GM12878 (cell line): ENCODE results near the gene P2RY1. TPM values are rescaled to one million over a fixed set of nuclear protein-coding genes. Genes with fewer than 3 reads are reported as not detected.

ENCODE experiments used
- ATAC-seq: fragments of 200-7000 bp; cut with Tn5 transposase; 3 replicates; pipeline ENCODE4 v1.9.1; 2020; ENCODE audit warnings: mild to moderate bottlenecking, moderate library complexity
- BruUV-seq: library from RNA; stranded (reverse); fragments of 400-500 nt; replicated peaks from 2 replicates; lab custom pipeline; 2021; lab: Mats Ljungman, UMichigan
- CTCF ChIA-PET: fragments of 300-600 bp; sonication (Branson Sonifier 250); formaldehyde crosslinking; extraction: SDS; loops from one replicate; lab custom pipeline; 2021; ENCODE audit warnings: inconsistent platforms; lab: Yijun Ruan, JAX
- POLR2A ChIA-PET: fragments of 350-600 bp; formaldehyde crosslinking; extraction: SDS; loops from one replicate; lab custom pipeline; 2021; ENCODE audit warnings: inconsistent platforms; lab: Charles Lee
- RAD21 ChIA-PET: fragments of 300-600 bp; sonication (Branson Sonifier 250); formaldehyde crosslinking; loops from one replicate; lab custom pipeline; 2023; ENCODE audit warnings: antibody characterized with exemption; ENCODE audit not compliant: unreplicated experiment; lab: Charles Lee
- SMC1A ChIA-PET: fragments of 300-600 bp; sonication (Branson Sonifier 250); formaldehyde crosslinking; loops from one replicate; lab custom pipeline; 2023; ENCODE audit not compliant: unreplicated experiment, uncharacterized antibody; lab: Charles Lee
- DNase-seq: peaks from one replicate; pipeline ENCODE4 v3.0.0-alpha.2; 2011; ENCODE audit warnings: low read depth, low spot score
- FAIRE-seq: peaks from 3 replicates; lab custom pipeline; 2011; peaks lifted over from hg19 to GRCh38; lab: Jason Lieb, UNC
- H2AFZ ChIP-seq: 2 replicates; pipeline ENCODE4 v1.6.0; 2011; ENCODE audit warnings: low read depth, low read length, control low read depth; ENCODE audit not compliant: control insufficient read depth
- H3K27ac ChIP-seq: 2 replicates; pipeline ENCODE4 v1.5.1; 2011; ENCODE audit warnings: control low read depth; ENCODE audit not compliant: control insufficient read depth, insufficient read depth
- H3K27me3 ChIP-seq, 2 experiments: replicated peaks in 1 of 2; 2 replicates each; pipeline versions ENCODE4 v1.6.0 to v1.6.1; 2011; ENCODE audit warnings: low read length in 1 of 2; ENCODE audit not compliant: control insufficient read depth in 2 of 2, insufficient read depth in 2 of 2
- H3K36me3 ChIP-seq, 2 experiments: 2 replicates each; pipeline ENCODE4 v1.5.1; 2011; ENCODE audit warnings: low read length in 1 of 2; ENCODE audit not compliant: control insufficient read depth in 2 of 2, insufficient read depth in 2 of 2
- H3K4me1 ChIP-seq: 2 replicates; pipeline ENCODE4 v1.6.1; 2011; ENCODE audit warnings: mild to moderate bottlenecking, low read length, moderate library complexity, mixed read lengths; ENCODE audit not compliant: control insufficient read depth, insufficient read depth
- H3K4me2 ChIP-seq: 2 replicates; pipeline ENCODE4 v1.6.0; 2011; ENCODE audit warnings: control low read depth; ENCODE audit not compliant: control insufficient read depth, insufficient read depth
- H3K4me3 ChIP-seq: fragments of 200-600 bp; sonication (generic); 2 replicates; pipeline ENCODE4 v1.5.1; 2016
- H3K79me2 ChIP-seq: 2 replicates; pipeline ENCODE4 v1.6.0; 2011; ENCODE audit warnings: low read length; ENCODE audit not compliant: control insufficient read depth, insufficient read depth
- H3K9ac ChIP-seq: 2 replicates; pipeline ENCODE4 v1.8.0; 2011; ENCODE audit warnings: low read length, control low read depth, mixed read lengths; ENCODE audit not compliant: control insufficient read depth, insufficient read depth
- H3K9me3 ChIP-seq: replicated peaks from 3 replicates; pipeline ENCODE4 v1.5.1; 2011; ENCODE audit warnings: mild to moderate bottlenecking, low read length; ENCODE audit not compliant: control insufficient read depth, insufficient read depth
- H4K20me1 ChIP-seq: 2 replicates; pipeline ENCODE4 v1.6.0; 2011; ENCODE audit not compliant: control insufficient read depth, insufficient read depth
- ASH2L ChIP-seq: fragments of 300-600, 200-600 bp; sonication (generic); IDR thresholded peaks from 2 replicates; pipeline ENCODE4 v1.6.1; 2017; ENCODE audit warnings: low read depth, mild to moderate bottlenecking, borderline replicate concordance
- BCL11A ChIP-seq: IDR thresholded peaks from 2 replicates; pipeline ENCODE4 v1.6.1; 2011; ENCODE audit warnings: low read depth, low read length
- CREM ChIP-seq: IDR thresholded peaks from 2 replicates; pipeline ENCODE4 v1.6.1; 2014; ENCODE audit warnings: antibody characterized with exemption, low read depth
- EP300 ChIP-seq, 2 experiments: fragments of 150-350 bp in 1 of 2; IDR thresholded peaks; 2 replicates each; pipeline ENCODE4 v1.6.1; 2011 to 2012; ENCODE audit warnings: low read depth in 2 of 2, low read length in 2 of 2, borderline replicate concordance in 1 of 2, improper control_type of control experiment in 1 of 2, inconsistent platforms in 1 of 2; ENCODE audit not compliant: control insufficient read depth in 1 of 2
- ETV6 ChIP-seq, 2 experiments: fragments of 450-650 bp in 1 of 2; IDR thresholded peaks in 1 of 2; conservative IDR thresholded peaks in 1 of 2; 2 replicates each; pipeline ENCODE4 v1.6.1; 2014; ENCODE audit warnings: antibody characterized with exemption in 1 of 2, borderline replicate concordance in 1 of 2, low read depth in 1 of 2, mild to moderate bottlenecking in 1 of 2, moderate library complexity in 1 of 2
- FOXM1 ChIP-seq: IDR thresholded peaks from 2 replicates; pipeline ENCODE4 v1.6.1; 2012; ENCODE audit warnings: low read depth, mild to moderate bottlenecking, inconsistent platforms, low read length, moderate library complexity
- KAT2A ChIP-seq: conservative IDR thresholded peaks from 2 replicates; pipeline ENCODE4 v1.6.1; 2011; ENCODE audit warnings: low read depth, low read length; ENCODE audit not compliant: control insufficient read depth
- MEF2B ChIP-seq: fragments of 450-650 bp; IDR thresholded peaks from 2 replicates; pipeline ENCODE4 v1.6.1; 2018; ENCODE audit warnings: mild to moderate bottlenecking, moderate library complexity; ENCODE audit not compliant: partially characterized antibody, poor library complexity, severe bottlenecking
- NFIC ChIP-seq: IDR thresholded peaks from 2 replicates; pipeline ENCODE4 v1.6.1; 2012; ENCODE audit warnings: low read depth, mild to moderate bottlenecking, inconsistent platforms, low read length, moderate library complexity
- NR2F1 ChIP-seq: fragments of 450-650 bp; conservative IDR thresholded peaks from 2 replicates; pipeline ENCODE4 v1.6.1; 2017; ENCODE audit warnings: mild to moderate bottlenecking
- NRF1 ChIP-seq: conservative IDR thresholded peaks from 2 replicates; pipeline ENCODE4 v1.6.1; 2011; ENCODE audit warnings: mild to moderate bottlenecking, low read depth, low read length, improper control_type of control experiment
- RB1 ChIP-seq: fragments of 450-650 bp; formaldehyde crosslinking; IDR thresholded peaks from 2 replicates; pipeline ENCODE4 v1.6.1; 2017; ENCODE audit warnings: mild to moderate bottlenecking, borderline replicate concordance
- RFX5 ChIP-seq: IDR thresholded peaks from 2 replicates; pipeline ENCODE4 v1.6.1; 2011; ENCODE audit warnings: low read depth, low read length, improper control_type of control experiment
- SMC3 ChIP-seq: IDR thresholded peaks from 2 replicates; pipeline ENCODE4 v1.6.1; 2011; ENCODE audit warnings: low read length, improper control_type of control experiment, borderline replicate concordance
- SREBF2 ChIP-seq: IDR thresholded peaks from 2 replicates; pipeline ENCODE4 v1.6.1; 2012; ENCODE audit warnings: mild to moderate bottlenecking, low read length
- YY1 ChIP-seq: IDR thresholded peaks from 2 replicates; pipeline ENCODE4 v1.6.1; 2011; ENCODE audit warnings: low read depth, mild to moderate bottlenecking, low read length
- ZNF217 ChIP-seq: fragments of 450-650 bp; IDR thresholded peaks from 2 replicates; pipeline ENCODE4 v1.6.1; 2017; ENCODE audit warnings: antibody characterized with exemption, mild to moderate bottlenecking
- ZNF24 ChIP-seq: fragments of 450-650 bp; IDR thresholded peaks from 2 replicates; pipeline ENCODE4 v1.6.1; 2017; ENCODE audit warnings: antibody characterized with exemption, mild to moderate bottlenecking
- in situ Hi-C: fragments of 300-500 bp; cut with MboI; formaldehyde crosslinking; loops from 9 replicates; pipeline ENCODE4 v1.14.3; 2018; ENCODE audit warnings: mixed read lengths
- intact Hi-C: fragments of 100-400 bp; cut with micrococcal nuclease; formaldehyde crosslinking; loops from one replicate; pipeline ENCODE4 v1.14.2; 2022; ENCODE audit not compliant: unreplicated experiment
- polyA plus RNA-seq, 11 experiments: library from polyadenylated mRNA; depleted of rRNA in 4 of 11; unstranded in 6 of 11; stranded (reverse) in 5 of 11; fragments of >200 nt; fragmentation: Nextera tagmentation in 4 of 11; fragmentation: Illumina TruSeq in 1 of 11; extraction: Ambion mirVana in 4 of 11; extraction: Trizol in 1 of 11; gene quantifications; 1 replicate in 1 of 11; 2 replicates in 10 of 11; pipeline versions ENCODE4 v1.2.1 to v1.2.3, GENCODE V29; 2011 to 2016; ENCODE audit warnings: inconsistent platforms in 2 of 11, missing spikeins in 2 of 11, low read depth in 1 of 11
- total RNA-seq, 4 experiments: library from RNA; depleted of rRNA in 3 of 4; stranded (reverse); fragments of >200 nt in 3 of 4; fragmentation: Illumina TruSeq in 1 of 4; extraction: Trizol in 1 of 4; gene quantifications; 2 replicates each; pipeline versions ENCODE4 v1.2.1 to v1.2.3, GENCODE V29; 2013 to 2021
- TF ChIP-seq, protein P1 (sequence below): IDR thresholded peaks from 2 replicates; pipeline ENCODE4 v1.6.1; 2012; ENCODE audit warnings: low read length, inconsistent platforms
- TF ChIP-seq, protein P2 (sequence below): fragments of 450-650 bp; IDR thresholded peaks from 2 replicates; pipeline ENCODE4 v1.6.1; 2017; ENCODE audit warnings: mild to moderate bottlenecking, moderate library complexity

The P2RY1 gene
- total and polyA plus RNA-seq, 10 of the 15 experiments (the other 5 are each of a cell fraction or from before 2014, with no cell fraction given) = 0.01 to 3.4 (median 1.9) TPM

DNA sequence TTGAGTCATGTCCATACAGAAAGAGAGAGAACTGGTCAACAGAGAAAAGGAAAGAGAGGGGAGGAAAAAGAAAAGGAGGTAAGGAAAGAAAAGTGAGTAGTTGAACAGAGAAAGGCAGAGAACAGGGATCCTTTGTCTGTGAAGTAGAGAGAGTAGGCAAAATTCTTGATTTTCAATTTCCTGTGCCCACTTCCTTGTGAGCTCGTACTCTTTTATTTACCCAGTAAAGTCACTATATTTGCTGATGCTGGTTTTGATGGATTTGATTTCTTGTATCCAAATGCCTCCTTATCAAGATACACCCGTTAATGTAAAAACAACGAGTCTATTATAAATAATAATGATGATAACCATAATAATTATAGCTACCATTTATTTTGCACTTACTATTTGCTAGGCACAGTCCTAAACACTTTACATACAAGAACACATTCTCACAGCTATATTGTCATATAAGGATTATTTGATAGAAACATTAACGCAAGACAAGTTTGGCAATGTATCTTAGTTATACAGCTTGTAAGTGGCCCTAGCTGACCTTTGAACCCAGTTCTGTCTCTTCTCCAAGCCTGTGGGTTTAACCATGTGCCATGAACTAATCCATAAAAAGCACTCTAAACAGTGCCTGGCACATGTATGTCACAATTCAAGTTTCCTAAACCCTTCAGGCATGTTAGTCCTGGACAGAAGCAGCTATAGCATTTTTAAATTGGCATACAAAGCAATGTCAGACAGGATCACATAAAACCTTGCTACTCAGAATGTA is 6.7 kb upstream of the P2RY1 start (continued):
- TF ChIP-seq, protein P1, sequence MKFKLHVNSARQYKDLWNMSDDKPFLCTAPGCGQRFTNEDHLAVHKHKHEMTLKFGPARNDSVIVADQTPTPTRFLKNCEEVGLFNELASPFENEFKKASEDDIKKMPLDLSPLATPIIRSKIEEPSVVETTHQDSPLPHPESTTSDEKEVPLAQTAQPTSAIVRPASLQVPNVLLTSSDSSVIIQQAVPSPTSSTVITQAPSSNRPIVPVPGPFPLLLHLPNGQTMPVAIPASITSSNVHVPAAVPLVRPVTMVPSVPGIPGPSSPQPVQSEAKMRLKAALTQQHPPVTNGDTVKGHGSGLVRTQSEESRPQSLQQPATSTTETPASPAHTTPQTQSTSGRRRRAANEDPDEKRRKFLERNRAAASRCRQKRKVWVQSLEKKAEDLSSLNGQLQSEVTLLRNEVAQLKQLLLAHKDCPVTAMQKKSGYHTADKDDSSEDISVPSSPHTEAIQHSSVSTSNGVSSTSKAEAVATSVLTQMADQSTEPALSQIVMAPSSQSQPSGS = no peak
- TF ChIP-seq ZNF24 (no peak), SMC3 (no peak), FOXM1 (no peak), EP300 (IDR thresholded peaks at IDR 0.05; ENCODE audit: borderline replicate concordance in 1 of 2, control insufficient read depth in 1 of 2, low read depth in 2 of 2, low read length in 2 of 2) (no peak), NRF1 (no peak), RB1 (no peak), ASH2L (no peak), KAT2A (no peak), ZNF217 (no peak)

DNA sequence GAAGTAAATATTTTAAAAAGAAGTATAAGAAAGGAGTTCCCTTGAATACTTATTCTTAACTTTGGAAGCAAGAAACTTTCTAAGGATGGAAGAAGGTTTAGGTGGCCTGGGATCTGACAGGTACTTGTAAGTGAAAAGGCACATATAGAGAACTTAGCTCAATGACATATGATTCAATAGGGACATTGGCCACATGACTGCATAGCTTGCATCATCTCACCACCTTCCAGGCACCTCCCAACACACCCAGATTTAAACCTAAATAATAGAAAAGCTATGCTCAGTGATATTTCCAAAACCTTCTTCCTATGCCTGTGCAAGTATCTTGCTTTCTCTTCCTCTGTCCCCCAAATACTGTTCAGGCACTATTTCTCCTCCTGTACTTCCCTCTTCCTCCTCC is 4.7 kb upstream of the P2RY1 start:
- no peaks in the 10 kb centered on the region for H3K36me3 ChIP-seq
- no peaks in the 10 kb centered on the region for H3K27me3 ChIP-seq
- TF ChIP-seq NFIC (no peak), MEF2B (no peak), RFX5 (no peak), BCL11A (no peak), SREBF2 (no peak), YY1 (no peak), NR2F1 (no peak), CREM (no peak), ETV6 (conservative IDR thresholded peaks at IDR 0.05 in 1 of 2, IDR thresholded peaks at IDR 0.05 in 1 of 2; ENCODE audit: borderline replicate concordance in 1 of 2, low read depth in 1 of 2) (no peak)
- TF ChIP-seq, protein P2, sequence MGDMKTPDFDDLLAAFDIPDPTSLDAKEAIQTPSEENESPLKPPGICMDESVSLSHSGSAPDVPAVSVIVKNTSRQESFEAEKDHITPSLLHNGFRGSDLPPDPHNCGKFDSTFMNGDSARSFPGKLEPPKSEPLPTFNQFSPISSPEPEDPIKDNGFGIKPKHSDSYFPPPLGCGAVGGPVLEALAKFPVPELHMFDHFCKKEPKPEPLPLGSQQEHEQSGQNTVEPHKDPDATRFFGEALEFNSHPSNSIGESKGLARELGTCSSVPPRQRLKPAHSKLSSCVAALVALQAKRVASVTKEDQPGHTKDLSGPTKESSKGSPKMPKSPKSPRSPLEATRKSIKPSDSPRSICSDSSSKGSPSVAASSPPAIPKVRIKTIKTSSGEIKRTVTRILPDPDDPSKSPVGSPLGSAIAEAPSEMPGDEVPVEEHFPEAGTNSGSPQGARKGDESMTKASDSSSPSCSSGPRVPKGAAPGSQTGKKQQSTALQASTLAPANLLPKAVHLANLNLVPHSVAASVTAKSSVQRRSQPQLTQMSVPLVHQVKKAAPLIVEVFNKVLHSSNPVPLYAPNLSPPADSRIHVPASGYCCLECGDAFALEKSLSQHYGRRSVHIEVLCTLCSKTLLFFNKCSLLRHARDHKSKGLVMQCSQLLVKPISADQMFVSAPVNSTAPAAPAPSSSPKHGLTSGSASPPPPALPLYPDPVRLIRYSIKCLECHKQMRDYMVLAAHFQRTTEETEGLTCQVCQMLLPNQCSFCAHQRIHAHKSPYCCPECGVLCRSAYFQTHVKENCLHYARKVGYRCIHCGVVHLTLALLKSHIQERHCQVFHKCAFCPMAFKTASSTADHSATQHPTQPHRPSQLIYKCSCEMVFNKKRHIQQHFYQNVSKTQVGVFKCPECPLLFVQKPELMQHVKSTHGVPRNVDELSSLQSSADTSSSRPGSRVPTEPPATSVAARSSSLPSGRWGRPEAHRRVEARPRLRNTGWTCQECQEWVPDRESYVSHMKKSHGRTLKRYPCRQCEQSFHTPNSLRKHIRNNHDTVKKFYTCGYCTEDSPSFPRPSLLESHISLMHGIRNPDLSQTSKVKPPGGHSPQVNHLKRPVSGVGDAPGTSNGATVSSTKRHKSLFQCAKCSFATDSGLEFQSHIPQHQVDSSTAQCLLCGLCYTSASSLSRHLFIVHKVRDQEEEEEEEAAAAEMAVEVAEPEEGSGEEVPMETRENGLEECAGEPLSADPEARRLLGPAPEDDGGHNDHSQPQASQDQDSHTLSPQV = no peak

More for the DNA sequence above, 4.7 kb upstream of the P2RY1 start:
- SMC1A ChIA-PET = no interaction called here
- CTCF ChIA-PET = no interaction called here
- FAIRE-seq (no peak), ATAC-seq (no peak), DNase-seq (no peak)
- Histone ChIP-seq H3K79me2 (no peaks in the 10 kb centered on the region), H3K4me2 (no peak overlapping the region), H2AFZ (no peak overlapping the region), H3K4me1 (no peaks in the 10 kb centered on the region), H3K4me3 (no peak overlapping the region), H4K20me1 (no peaks in the 10 kb centered on the region), H3K9ac (no peak overlapping the region), H3K27ac (no peak overlapping the region), H3K9me3 (no peaks in the 10 kb centered on the region)
- POLR2A ChIA-PET = no interaction called here
- RAD21 ChIA-PET = no interaction called here
- intact Hi-C loops (loop anchor here (10.0 kb wide), 1 partner anchor 355 kb away; no protein-coding TSS in a partner anchor), in situ Hi-C loops (no loop called here)
- BruUV-seq = no TSS peak
